Renal pelvis (tissue), 12 donors: ENCODE results near the gene NBDY. TPM values are rescaled to one million over a fixed set of nuclear protein-coding genes. Genes with fewer than 3 reads are reported as not detected.
"Not testable (repeated sequence)": the region's sequence is repeated elsewhere in the genome, so short reads cannot be mapped to it uniquely, and the experiment has no call there.

Experiments used
- DNase-seq: peaks from one replicate; pipeline ENCODE4 v3.0.0-alpha.2; 2013
- long read RNA-seq, 16 experiments: transcript quantifications; one replicate each; lab custom pipeline, GENCODE V29; 2026
- polyA plus RNA-seq, 3 donors: library from polyadenylated mRNA; unstranded; fragments of 120-200 nt; gene quantifications; one replicate each; pipeline ENCODE4 v1.2.1, GENCODE V29; 2013; ENCODE audit not compliant: insufficient read length in 3 of 3

NBDY gene
- polyA plus RNA-seq: 100 to 1,000 TPM in 2 of 3 donors, 10 to 100 TPM in 1; 91.6 to 106 (median 100) TPM
- long read RNA-seq, donor 1, transcript NBDY-201 (3 exons, 1,529 nt): major isoform, 74 of 74 reads
- long read RNA-seq, donor 1, partial matches to known transcripts: 0 of 74 reads
- long read RNA-seq, donor 1, other reads (novel, unspliced or antisense): 0 of 74 reads
- long read RNA-seq, donor 2, transcript NBDY-201 (3 exons, 1,529 nt): major isoform, 72 of 73 reads
- long read RNA-seq, donor 2, partial matches to known transcripts: 0 of 73 reads
- long read RNA-seq, donor 2, other reads (novel, unspliced or antisense): 0 of 73 reads
- long read RNA-seq, donor 3, transcript NBDY-201 (3 exons, 1,529 nt): major isoform, 65 of 66 reads
- long read RNA-seq, donor 3, partial matches to known transcripts: 0 of 66 reads
- long read RNA-seq, donor 3, other reads (novel, unspliced or antisense): 0 of 66 reads
- long read RNA-seq, donor 4, transcript NBDY-201 (3 exons, 1,529 nt): major isoform, 92 of 115 reads
- long read RNA-seq, donor 4, partial matches to known transcripts: 18 of 115 reads
- long read RNA-seq, donor 4, other reads (novel, unspliced or antisense): 0 of 115 reads
- long read RNA-seq, donor 5, transcript NBDY-201 (3 exons, 1,529 nt): major isoform, 42 of 42 reads
- long read RNA-seq, donor 5, partial matches to known transcripts: 0 of 42 reads
- long read RNA-seq, donor 5, other reads (novel, unspliced or antisense): 0 of 42 reads
- long read RNA-seq, donor 6, transcript NBDY-201 (3 exons, 1,529 nt): major isoform, 62 of 62 reads
- long read RNA-seq, donor 6, partial matches to known transcripts: 0 of 62 reads
- long read RNA-seq, donor 6, other reads (novel, unspliced or antisense): 0 of 62 reads
- long read RNA-seq, donor 7, transcript NBDY-201 (3 exons, 1,529 nt): major isoform, 88 of 92 reads
- long read RNA-seq, donor 7, partial matches to known transcripts: 0 of 92 reads
- long read RNA-seq, donor 7, other reads (novel, unspliced or antisense): 0 of 92 reads
- long read RNA-seq, donor 8, transcript NBDY-201 (3 exons, 1,529 nt): major isoform, 26 of 31 reads
- long read RNA-seq, donor 8, partial matches to known transcripts: 5 of 31 reads
- long read RNA-seq, donor 8, other reads (novel, unspliced or antisense): 0 of 31 reads
- long read RNA-seq, donor 9, transcript NBDY-201 (3 exons, 1,529 nt): major isoform, 81 of 83 reads
- long read RNA-seq, donor 9, partial matches to known transcripts: 0 of 83 reads
- long read RNA-seq, donor 9, other reads (novel, unspliced or antisense): 0 of 83 reads
- long read RNA-seq, donor 10, transcript NBDY-201 (3 exons, 1,529 nt): major isoform, 53 of 53 reads
- long read RNA-seq, donor 10, partial matches to known transcripts: 0 of 53 reads
- long read RNA-seq, donor 10, other reads (novel, unspliced or antisense): 0 of 53 reads
- long read RNA-seq, donor 11, transcript NBDY-201 (3 exons, 1,529 nt): major isoform, 42 of 49 reads
- long read RNA-seq, donor 11, partial matches to known transcripts: 6 of 49 reads
- long read RNA-seq, donor 11, other reads (novel, unspliced or antisense): 0 of 49 reads
- long read RNA-seq, donor 12, transcript NBDY-201 (3 exons, 1,529 nt): major isoform, 103 of 112 reads
- long read RNA-seq, donor 12, partial matches to known transcripts: 7 of 112 reads
- long read RNA-seq, donor 12, other reads (novel, unspliced or antisense): 0 of 112 reads
- long read RNA-seq, donor 13, transcript NBDY-201 (3 exons, 1,529 nt): major isoform, 56 of 57 reads
- long read RNA-seq, donor 13, partial matches to known transcripts: 0 of 57 reads
- long read RNA-seq, donor 13, other reads (novel, unspliced or antisense): 0 of 57 reads
- long read RNA-seq, donor 14, transcript NBDY-201 (3 exons, 1,529 nt): major isoform, 136 of 144 reads
- long read RNA-seq, donor 14, partial matches to known transcripts: 7 of 144 reads
- long read RNA-seq, donor 14, other reads (novel, unspliced or antisense): 0 of 144 reads
- long read RNA-seq, donor 15, transcript NBDY-201 (3 exons, 1,529 nt): major isoform, 83 of 85 reads
- long read RNA-seq, donor 15, partial matches to known transcripts: 0 of 85 reads
- long read RNA-seq, donor 15, other reads (novel, unspliced or antisense): 0 of 85 reads
- long read RNA-seq, donor 16, transcript NBDY-201 (3 exons, 1,529 nt): major isoform, 97 of 114 reads
- long read RNA-seq, donor 16, partial matches to known transcripts: 17 of 114 reads
- long read RNA-seq, donor 16, other reads (novel, unspliced or antisense): 0 of 114 reads

DNA sequence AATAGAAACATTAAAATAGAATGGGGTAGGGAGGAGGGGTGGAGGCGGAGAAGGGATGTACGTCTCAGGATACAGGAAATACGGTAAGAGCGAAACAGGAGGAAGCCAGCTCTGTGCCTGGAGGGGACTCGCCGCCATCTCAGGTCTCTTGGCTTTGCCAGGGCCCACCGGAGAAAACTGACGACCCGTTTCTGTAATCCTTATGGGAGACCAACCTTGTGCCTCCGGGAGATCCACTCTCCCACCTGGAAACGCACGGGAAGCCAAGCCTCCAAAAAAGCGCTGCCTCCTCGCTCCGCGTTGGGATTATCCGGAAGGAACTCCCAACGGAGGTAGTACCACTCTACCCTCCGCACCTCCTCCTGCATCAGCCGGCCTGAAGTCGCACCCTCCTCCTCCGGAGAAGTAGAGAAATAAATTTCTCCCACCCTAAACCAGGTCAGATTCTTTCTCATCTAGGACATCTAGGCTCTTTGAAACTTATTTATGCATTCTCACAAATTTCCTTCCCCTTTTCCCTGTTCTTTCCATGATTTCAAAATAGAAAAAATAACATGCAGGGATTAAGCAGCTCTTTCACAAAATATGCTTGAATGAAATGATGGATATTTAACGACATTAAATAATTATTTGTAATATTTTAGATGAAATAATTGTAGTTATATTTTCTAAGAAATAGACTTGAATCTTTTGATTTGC, at the start of gene NBDY:
Gene NBDY, plus strand, starts transcription at position 92 of the 699 bp plus-strand sequence. Its CDS starts 111 bp downstream, at position 203.
- peak; percentile 33 for DNase-seq

DNA sequence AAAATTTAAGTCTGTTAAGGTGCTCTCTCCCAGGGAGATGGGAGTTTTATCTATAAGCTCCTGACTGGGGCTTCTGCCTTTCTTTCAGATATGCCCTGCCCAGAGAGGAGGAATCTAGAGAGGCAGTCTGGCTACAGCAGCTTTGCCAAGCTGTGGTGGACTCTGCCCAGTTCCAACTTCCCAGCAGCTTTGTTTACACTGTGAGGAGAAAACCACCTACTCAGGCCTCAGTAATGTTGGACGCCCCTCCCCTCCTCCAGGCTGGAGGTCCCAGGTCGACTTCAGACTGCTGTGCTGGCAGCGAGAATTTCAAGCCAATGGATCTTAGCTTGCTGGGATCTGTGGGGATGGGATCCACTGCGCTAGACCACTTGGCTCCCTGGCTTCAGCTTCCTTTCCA, 24.5 kb upstream of the NBDY start:
- DNase-seq: not testable (repeated sequence)

DNA sequence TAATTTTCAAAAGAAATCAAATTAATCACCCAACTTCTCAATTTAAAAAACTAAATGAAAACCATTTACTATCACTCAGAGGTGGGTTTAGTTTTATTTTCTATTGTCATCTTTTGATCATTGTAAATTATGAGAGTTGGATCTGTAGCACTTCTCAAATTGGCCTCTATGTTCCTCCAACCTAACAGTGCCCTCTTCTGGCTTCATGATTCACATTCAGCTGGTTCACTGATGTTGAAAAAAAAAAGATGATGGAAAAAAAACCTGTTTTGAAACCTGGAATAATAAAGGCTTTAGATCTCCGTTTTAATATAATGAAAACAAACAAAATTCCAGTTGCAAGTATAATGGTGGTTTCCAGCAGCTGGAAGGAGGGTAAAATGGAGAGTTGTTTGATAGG, 2.4 kb upstream of the NBDY start:
- DNase-seq: peak; percentile 35

DNA sequence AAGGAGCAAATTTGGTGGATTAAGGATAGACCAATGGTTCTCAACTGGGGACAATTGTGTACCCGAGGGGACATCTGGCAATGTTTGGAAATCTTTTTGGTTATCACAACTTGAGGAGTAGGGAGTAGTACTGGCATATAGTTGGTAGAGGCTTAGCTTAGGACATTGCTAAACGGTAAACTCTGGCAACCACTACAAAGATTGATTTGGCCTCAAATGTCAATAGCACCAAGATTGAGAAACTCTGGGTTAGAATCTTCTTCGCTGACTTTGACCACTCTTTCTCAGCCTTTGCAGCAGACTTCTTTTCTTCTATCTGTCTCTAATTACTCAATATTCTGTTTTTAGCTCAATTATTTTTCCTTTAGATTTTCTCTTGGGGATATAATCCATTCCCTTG, 1.5 kb upstream of the NBDY start:
- DNase-seq: no peak

GRCh38 chrX:56728321-56728720, 722 bp upstream of the NBDY start:
- no peak for DNase-seq

DNA sequence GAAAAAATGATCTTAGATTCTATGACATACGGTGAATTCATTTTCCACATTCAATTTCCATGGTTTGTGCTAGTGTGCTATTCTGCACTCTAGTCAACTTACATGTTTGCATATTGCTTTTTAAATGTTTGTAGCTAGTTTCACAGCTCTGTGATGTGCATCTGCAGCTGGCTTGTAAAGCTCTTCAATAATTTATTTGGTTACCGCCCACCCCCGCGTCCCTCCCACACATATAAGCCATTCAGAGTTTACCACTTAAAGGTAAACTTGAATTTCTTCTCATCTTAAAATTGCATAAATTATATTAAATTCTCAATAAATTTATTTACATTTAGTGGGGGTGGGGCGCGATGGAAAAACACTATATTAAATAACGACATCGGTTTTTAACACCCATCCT, 291 bp upstream of the NBDY start:
- DNase-seq: peak; percentile 28

DNA sequence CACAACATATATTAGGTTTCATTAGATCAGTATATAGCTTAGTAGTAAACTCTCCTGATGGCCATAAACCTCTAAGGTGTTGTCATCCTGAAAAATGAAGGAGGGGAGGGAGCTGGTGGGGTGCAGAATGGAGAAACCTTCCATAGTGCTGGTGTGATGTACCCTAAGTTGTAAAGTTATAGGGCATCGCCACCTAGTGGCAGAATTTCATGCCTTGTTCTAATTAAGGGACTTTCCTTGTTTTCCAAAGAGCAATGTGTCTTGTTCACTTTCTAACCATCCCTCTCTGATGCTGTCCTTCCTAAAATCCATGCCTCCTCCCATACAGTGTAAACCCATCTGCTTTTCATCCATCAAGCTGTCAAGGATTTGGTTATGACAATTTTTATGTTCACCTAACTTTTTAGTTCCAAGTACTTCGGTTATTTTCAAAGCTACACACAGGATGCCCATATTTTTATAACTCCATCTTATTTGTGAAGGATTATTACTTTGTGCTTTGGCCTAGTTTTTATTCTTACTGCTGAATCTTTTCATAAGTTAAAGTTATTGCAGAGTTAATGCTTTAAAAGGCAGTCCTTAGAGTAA, 4.5 kb downstream of the NBDY start:
- DNase-seq: peak; percentile 26

DNA sequence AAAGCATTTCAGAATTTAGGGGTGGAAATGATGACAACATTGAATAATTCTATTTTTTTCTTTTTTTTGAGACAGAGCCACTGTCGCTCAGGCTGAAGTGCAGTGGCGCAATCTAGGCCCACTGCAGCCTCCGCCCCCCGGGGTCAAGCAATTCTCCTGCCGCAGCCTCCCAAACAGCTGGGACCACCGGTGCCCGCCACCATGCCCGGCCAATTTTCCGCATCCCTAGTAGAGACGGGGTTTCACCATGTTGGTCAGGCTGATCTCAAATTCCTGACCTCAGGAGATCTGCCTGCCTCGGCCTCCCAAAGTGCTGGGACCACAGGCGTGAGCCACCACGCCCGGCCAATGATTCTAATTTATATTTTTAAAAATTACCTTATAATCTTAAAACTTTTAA, 7.2 kb downstream of the NBDY start:
- no peak for DNase-seq

DNA sequence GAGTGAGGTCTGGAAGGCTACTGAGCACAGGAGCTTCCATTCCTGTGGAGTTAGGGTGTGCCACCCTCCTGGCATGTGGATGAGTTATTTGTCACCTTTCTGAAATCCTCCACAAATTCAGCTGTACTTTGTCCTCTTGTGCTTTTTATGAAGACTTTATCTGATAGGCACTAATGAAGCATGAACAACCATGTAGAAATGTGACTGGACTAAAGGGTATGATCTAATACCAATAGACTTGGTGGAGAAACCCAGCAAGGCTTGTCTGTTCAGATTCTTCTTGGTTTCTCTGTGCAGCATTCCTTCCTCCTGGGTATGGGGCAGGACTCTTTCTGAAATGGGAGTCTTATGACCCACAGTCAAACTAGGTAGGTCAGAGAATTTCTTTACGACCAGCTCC, 9.6 kb downstream of the NBDY start:
- no peak for DNase-seq

- DNase-seq: no peak
Observed at GRCh38 chrX:56744996-56745395, 16.0 kb downstream of the NBDY start.

DNA sequence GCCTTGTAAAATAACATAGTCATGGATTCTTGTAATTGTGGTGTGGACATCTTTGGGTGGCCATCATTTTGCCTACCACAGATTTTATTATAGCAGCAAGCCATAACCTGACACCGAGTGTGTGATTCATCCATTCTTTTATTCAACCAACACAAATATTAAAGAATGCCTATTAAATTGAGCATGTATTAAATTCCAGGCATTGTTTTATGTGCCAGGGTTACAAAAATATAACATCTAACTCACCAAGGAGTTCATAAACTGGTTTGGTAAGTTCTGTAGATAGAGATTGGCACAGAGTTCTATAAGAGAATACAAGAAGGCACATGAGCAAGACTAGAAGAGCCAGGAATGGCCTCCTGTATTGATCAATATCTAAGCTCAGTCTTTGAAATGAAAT, 18.0 kb downstream of the NBDY start:
- no peak for DNase-seq

- DNase-seq: no peak
Observed at GRCh38 chrX:56751071-56751470, 22.0 kb downstream of the NBDY start.

DNA sequence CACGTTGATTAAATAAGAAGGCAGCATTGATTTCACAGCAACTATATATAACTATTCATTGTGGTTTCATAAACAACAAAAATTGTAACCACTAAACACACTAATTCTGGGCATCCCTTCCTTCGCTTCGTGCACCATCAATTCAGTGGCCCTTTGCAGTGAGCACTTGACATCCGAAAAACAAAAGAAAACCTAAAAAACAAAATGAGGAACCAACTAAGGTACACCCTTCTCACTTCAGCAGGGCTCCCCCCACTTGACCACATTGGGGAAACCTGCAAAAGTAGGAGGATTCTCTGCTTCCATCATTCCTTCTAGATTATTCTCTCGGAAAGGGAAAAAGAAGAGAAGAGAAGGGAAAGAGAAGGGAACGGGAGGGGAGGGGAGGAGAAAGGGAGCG, 28.3 kb downstream of the NBDY start:
- no peak for DNase-seq

DNA sequence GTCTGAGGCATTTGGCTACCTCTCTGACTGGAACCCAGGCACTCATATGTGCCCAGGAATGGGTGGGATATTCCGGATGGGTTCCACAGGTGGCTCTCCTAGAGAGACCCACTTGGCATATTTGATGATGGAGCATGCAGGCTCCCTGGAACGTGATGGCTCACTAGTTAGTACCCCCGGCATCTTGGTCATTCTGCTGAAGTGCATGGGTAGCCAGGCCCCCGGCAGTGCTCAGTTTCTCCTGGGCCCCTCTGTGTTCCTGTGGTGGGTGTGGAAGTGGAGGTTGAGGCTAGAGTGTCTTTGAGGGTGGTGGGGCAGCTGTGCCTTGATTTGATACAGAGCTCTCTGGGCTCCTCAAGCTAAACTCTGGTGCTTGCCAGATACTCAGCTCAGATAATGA, 29.4 kb downstream of the NBDY start:
- no peak for DNase-seq

GRCh38 chrX:56759736-56760409, 30.8 kb downstream of the NBDY start:
- no peak for DNase-seq

GRCh38 chrX:56760410-56761124, 31.5 kb downstream of the NBDY start:
- DNase-seq: not testable (repeated sequence)

DNA sequence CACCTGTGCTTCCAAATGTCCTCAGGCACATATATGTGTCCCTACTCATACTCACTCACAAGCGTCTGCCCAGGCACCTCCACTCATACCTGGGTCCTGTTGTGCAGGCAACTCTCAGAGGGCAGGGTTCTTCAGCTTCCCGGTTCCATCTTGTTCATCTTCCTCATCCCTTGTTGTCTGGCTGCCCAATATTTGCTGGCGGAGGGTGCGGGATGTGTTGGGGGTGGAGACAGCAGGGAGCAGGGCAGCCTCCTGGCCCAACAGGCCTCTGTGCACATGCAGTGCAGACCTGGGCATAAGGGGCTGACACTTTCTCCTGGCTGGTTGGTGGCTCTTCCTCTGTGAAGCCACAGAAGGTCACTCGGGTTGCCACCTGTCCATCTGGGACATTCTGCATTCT, 32.1 kb downstream of the NBDY start:
- no peak for DNase-seq
